GM12801 (cell line): Measurements from ENCODE around the gene ZNF408.

ENCODE experiments used
- CTCF ChIP-seq: IDR thresholded peaks from one replicate; pipeline ENCODE4 v1.5.1; 2011; ENCODE audit warnings: control low read depth; ENCODE audit not compliant: insufficient read length; ENCODE audit errors: extremely low read depth

Gene ZNF408

DNA sequence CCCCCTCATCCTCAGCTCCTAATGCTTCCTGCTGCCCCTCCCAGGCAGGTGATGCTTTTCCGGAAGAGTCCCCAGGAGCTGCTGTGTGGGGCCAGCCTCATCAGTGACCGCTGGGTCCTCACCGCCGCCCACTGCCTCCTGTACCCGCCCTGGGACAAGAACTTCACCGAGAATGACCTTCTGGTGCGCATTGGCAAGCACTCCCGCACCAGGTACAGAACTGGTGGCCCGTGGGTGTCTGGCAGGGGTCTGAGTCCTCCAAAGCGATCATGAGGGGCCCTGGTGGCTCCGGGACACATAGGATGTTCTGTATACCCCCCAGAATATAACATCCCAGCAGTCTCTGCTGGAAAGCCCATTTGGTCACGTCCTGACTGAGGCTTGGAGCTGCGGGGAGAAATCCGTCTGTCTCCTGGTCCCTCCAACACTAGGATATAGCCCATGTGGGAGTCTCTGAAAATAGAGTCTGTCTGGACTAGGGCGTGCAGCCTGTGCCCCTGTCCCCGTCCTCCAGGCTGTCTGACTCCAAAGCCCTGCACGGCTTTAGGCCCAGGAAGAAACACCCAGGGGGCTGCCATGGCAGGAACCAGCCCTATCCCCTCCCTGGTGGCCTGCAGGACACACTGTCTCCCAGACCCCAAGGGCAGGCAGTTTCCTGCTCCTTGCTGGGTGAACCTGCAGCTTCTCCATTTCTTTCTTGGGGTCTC lies 27.3 kb downstream of the ZNF408 start:
- no peak for TF ChIP-seq CTCF

DNA sequence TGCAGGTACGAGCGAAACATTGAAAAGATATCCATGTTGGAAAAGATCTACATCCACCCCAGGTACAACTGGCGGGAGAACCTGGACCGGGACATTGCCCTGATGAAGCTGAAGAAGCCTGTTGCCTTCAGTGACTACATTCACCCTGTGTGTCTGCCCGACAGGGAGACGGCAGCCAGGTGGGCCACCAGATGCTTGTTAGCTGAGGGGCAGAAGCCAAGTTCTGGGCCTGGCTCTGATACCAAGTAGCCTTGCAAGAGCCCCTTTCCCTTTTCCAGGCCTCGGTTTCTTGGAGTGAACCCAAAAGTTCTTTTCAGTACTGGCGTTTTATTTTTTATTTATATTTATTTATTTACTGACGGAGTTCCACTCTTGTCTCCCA lies 27.8 kb downstream of the ZNF408 start:
- TF ChIP-seq CTCF = no peak

DNA sequence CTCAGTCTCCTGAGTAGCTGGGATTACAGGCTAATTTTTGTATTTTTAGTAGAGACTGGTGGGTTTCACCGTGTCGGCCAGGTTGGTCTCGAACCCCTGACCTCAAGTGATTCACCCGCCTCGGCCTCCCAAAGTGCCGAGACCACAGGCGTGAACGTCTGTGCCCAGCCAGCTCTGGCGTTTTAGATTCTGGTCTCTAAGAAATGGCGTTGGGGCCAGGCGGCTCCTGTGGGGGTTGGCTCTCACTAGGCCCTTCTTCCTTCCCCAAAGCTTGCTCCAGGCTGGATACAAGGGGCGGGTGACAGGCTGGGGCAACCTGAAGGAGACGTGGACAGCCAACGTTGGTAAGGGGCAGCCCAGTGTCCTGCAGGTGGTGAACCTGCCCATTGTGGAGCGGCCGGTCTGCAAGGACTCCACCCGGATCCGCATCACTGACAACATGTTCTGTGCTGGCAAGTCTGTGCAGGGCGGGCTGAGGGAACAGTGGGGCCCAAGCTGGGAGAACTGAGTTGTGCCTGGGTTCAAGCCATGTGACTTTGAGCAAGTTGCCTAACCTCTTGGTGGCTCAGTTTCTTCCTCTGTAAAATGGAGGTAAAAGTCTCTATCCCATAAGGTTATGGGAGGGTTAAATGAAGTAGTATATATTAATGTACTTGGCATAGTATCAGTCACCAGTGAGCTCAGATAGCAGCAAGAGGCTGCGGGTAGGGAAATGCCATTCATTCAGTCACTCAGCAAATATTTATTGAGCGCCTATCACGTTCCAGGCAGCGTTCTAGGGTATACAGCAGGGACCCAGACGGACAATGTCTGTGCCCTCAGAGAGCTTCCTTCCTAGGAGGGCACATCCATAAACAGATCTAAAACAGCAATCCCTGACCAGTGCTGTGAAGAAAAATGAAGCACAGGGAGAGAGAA lies 28.5 kb downstream of the ZNF408 start:
- TF ChIP-seq CTCF = no peak

- no peak for TF ChIP-seq CTCF
Observed at GRCh38 chr11:46731545-46731944, 30.7 kb downstream of the ZNF408 start.

DNA sequence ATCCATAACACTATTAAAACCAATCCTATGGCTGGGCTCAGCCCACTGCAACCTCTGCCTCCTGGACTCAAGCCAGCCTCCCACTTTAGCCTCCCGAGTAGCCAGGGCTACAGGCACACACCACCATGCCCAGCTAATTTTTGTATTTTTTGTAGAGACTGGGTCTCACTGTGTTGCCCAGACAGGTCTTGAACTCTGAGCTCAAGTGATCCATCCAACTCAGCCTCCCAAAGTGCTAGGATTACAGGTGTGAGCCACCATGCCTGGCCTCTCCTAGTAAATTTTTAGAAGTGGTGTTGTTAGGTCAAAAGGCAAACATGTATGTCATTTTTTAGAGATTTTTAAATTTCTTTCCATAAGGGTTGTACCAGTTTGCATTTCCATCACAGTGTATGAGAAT lies 32.4 kb downstream of the ZNF408 start:
- no peak for TF ChIP-seq CTCF

GRCh38 chr11:46736146-46736545 lies 35.3 kb downstream of the ZNF408 start:
- no peak for TF ChIP-seq CTCF

DNA sequence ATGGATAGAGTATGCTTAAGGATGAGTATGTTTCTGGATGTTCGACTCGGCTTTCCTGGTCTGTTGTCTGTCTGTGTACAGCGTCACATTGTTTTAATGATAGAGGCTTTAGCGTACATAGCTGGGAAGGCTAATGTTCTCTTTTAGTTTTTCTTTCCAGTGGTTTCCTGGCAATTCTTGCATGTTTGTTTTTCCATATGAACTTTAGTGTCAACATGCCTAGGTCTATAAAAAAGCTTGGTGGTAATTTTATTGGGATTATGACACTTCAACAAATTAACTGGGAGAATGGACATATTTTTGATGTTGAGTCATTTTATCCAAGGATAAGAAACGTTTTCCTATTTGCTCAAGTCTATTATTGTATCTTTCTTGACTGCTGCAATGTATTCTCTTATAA lies 35.8 kb downstream of the ZNF408 start:
- no peak for TF ChIP-seq CTCF
